Stimulated activated CD8-positive, alpha-beta memory T cell treated with anti-CD3 and anti-CD28 coated beads, Interleukin-12 subunit alpha, Interleukin-12 subunit beta, amount 100 ng/mL, for 1 hour (primary cell): Measurements from ENCODE around the gene GNAT1.

Source experiments
- DNase-seq: peaks from one replicate; pipeline ENCODE4 v3.0.0-alpha.2; 2020; ENCODE audit warnings: low read depth

GNAT1 gene

DNA sequence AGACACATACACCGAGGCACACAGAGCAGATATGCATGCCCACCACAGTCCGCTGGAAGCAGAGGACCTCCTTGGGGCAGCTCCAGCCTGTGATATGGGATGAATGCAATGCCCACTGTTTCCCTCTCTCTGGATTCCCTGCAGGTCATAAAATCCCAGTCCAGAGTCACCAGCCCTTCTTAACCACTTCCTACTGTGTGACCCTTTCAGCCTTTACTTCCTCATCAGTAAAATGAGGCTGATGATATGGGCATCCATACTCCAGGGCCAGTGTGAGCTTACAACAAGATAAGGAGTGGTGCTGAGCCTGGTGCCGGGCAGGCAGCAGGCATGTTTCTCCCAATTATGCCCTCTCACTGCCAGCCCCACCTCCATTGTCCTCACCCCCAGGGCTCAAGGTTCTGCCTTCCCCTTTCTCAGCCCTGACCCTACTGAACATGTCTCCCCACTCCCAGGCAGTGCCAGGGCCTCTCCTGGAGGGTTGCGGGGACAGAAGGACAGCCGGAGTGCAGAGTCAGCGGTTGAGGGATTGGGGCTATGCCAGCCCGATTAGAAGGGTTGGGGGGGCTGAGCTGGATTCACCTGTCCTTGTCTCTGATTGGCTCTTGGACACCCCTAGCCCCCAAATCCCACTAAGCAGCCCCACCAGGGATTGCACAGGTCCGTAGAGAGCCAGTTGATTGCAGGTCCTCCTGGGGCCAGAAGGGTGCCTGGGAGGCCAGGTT is at the start of gene GNAT1:
Gene GNAT1, plus strand, starts transcription at position 675 of the 725 bp plus-strand sequence. CDS start 116 bp downstream, outside the sequence.
- no peak for DNase-seq

DNA sequence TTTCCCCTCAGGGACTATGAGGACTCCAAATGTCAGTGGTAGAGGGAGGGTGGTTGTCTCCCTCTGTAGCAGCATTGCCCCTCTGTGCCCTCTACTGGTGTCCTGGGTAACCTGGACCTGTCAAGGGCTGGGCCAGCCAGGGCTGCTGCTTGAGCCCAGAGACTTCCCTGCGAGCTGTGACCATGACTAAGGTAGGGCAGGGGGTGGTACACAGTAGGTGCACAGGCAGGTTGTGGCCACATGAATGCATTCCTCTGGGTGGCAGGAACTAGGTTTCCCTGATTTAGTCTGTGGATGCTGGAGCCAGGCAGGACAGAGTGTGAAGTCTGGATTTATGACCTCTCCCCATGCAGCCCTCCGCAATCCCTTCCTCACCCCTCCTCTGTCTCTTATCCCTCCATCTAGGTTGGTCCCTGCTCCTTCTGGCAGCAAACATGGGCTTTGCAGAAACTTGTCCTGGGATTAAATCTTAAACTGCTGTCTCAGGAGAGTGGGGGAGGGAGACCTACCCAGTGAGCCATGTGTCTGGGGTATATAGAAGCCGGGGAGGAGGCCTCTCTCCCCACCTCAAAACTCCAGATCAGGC is 45.0 kb upstream of the GNAT1 start:
- DNase-seq: no peak

DNA sequence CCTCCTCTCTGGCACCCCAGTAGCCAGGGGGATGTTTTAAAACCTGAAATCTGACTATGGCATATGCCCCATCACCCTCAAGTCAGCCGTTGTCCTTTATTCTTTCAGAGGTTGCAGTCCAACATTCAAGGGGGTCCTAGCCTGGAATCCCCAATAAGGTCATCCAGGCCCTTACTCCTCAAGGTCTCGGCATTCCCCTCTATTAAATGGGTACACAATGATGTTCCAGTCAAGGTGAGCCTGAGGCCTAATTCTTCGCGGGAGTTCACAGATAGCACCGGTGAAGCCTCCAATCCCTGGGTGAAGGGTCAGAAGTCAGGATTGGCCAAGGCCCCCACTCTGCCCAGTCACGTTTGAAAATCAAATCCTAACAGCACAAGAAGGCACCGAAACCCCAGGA is 44.4 kb upstream of the GNAT1 start:
- DNase-seq: no peak

DNA sequence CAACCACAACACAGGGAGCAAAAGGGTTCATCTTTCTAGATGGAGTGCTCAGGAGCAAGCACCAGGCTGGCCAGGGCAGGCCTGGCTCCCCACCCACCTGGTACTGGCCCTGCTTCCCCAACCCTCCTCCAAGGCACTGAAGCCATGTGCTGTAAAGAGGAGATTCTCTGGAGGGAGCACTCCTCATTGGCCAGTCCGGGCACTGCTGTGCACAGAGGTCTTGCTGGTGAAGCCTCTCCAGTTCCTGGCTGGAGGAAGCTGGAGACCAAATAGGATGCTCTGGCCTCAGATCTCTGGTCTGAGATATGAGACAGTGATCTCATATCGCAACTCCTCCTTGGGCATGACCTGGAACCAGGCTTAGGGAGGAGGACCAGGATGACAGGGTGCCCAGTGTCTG is 44.0 kb upstream of the GNAT1 start:
- DNase-seq: no peak

DNA sequence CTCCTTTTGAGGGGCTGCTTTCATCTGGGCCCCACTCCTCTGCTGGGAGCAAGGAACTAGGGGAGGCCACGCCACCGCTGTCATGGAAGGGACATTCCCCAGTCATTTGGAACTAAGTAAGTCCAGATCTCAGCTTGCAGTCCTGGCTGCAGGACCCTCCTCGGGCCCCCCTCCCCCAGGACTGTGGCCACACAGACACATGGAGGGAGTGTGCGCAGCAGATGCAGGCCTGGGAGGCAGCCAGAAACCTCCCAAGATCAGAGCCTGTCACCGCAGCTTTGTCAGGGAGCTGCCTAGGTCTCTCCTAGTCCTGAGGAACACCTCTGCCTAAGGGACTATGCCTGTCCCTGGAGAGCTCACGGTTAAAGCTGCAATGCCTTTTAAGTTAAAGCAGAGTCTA is 43.5 kb upstream of the GNAT1 start:
- no peak for DNase-seq

DNA sequence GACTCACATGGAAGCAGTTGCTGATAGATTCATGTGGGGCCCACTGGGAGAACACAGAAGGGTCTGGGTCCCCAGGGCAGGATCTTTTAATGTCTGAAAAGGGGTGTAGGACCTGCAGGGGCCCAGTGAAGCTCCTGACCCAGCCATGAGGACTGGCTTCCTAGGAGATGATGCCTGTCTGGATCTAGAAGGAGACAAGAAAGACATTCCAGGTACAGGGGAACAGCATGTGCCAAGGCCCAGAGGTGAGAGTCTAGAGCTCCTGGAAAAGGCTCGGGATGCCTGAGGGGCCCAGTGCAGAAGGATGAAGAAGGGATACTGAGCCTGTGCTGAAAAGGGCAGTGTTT is 41.0 kb upstream of the GNAT1 start:
- DNase-seq: no peak

DNA sequence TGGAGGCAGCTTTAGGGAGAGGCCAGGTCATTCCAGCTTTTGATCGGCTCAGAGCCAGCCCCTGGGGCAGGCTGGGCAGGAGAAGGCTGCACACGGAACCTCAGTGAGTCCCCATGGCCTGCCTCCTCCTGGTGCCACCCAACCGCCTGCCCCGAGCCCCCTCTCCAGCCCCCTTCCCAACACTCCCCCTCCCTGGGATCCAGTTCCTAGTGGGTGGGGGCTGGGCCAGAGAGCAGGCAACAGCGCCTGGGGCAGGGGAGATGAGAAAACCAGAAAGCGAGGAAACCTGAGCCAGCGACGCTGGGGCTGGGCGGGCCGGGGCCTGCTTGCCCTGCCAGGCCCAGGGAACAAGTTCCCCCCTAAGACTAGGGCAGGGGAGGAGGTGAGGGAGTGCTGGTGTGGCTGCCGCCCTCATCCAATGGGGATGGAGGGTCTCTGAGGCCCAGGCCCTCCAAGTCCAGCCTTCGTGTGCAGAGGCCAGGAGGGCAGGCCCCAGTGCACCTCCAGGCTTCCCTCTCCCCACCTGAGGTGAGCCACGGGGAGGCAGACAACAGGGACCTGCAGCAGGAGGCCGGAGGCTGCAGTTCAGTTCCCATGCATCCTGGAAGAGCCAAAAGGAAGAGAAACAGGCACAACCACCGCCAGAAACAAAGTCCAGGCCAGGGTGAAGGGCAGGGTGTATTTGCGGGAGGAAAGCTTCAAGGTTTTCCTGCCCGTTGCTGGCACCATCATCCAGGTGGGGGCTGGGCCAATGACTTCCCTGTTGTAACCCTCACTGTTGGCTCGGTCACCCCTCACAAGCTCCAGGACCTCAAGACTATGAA is 40.3 kb upstream of the GNAT1 start:
- DNase-seq: no peak

DNA sequence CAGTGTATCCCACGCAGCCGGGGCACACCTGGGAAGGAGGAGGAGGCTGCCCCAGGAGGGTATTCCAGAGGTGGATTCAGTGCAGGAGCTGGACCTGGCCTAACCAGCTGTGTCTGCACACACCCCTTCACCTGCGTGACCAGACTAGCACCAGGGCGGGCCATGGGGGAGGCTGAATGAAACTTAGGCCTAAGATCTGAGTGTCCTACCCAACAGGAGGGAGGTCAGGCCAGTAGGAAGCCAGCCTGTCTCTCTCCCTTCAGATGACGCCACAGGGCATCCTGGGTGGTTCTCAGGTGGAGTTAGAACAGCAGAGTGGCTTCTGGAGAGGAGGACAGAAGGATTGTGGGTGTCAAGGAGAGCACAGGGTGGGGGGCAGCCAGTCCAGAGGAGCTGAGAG is 39.7 kb upstream of the GNAT1 start:
- no peak for DNase-seq

DNA sequence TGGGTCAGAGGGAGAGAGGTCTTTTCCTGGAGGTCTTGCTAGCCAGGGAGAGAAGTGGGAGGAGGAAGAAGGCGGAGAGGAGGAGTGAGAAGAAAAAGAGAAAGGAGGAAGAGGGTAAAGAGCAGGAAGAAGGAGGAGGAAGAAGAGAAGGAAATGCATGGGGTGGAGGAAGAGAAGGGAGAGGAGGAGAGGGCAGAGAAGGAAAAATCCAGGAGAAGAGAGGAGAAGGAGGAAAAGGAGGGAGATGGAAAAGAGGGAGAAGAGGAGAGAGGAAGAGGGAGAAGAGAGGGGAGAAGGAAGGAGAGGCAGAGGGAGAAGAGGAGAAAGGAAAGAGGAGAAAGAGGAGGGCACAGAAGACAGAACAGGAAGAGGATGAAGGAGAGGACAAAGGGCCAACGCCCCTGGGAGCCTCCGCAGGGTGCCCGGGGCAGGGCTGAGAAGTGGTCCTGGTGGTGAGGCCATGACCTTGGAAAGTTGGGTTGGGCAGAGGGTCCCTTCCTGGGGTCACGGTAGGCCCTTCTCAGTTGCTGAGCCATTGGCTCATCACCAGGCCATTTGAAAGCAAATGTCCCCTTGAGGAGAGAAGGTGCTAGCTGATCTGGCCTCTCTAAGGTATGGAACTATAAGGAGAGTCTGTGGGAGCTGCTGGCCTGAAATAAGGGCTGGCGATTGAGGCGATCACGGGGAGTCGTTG is 37.5 kb upstream of the GNAT1 start:
- no peak for DNase-seq

DNA sequence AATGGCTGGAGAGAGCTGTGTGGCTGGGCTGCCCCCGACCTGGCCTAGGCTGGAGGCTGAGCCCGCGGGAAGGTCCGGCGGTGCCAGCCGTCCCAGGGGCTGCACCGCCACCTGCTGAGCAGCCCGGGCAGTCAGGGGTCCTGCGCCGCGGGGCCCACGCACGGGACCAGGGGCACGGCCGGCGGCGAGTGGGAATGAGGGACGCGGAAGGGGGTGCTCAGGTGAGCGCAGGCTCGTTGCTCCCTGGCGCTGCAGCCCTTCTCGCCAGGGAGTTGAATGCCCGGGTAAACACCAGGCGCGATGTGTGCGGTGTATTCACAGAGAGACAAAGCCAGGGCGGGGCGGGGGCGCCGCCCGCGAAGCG is 37.0 kb upstream of the GNAT1 start:
- no peak for DNase-seq

DNA sequence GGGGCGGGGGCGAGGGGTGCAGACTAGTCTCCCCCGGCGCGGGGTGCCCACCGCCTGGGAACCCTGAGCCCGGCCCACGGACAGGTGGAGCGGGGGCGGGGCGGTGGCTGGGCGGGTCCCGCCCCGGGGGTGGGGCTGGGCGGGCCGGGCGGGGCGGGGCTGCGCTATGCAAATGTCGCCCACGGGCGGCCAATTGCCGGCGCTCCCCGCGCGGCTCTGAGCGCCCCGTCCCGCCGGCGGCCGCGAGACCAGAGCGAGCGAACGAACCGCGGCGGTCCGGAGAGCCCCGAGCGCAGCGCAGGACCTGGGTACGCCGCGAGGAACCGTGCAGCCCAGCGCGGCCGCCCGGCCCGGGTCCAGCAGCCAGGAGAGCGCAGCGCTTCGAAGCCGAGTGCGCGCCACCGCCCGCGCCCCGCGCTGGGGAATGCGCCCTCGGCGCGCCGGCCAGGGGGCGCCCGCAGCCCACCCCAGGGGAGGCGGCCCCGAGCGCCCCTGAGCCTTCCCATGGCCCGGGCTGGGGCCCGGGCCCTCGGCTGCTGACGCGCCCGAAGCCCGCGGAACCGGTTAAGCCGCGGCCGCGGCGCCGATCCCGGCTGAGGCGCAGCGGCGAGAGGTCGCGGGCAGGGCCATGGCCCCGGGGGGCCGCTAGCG is 36.4 kb upstream of the GNAT1 start, which contains the start of gene SEMA3F:
Gene SEMA3F, plus strand, starts transcription at position 485 of the 651 bp plus-strand sequence. CDS start 4,299 bp downstream, outside the sequence.
- peak; percentile 30 for DNase-seq

DNA sequence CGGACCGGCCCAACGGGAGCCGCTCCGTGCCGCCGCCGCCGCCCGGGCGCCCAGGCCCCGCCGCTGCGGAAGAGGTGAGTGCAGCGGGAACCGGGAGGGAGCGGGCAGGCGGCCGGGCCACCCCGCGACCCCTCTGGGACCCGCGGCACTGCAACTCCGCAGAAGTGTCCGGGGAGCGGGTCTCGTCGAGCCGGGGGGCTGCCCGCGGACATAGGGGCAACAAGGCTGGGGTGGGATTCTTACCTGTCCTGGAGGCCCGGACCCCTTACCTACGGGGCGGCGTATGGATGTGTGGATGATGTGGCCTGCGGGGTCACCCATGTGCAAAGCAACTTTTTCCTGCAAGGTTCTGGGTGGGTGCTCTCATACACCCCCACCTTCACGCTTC is 35.9 kb upstream of the GNAT1 start:
- no peak for DNase-seq

DNA sequence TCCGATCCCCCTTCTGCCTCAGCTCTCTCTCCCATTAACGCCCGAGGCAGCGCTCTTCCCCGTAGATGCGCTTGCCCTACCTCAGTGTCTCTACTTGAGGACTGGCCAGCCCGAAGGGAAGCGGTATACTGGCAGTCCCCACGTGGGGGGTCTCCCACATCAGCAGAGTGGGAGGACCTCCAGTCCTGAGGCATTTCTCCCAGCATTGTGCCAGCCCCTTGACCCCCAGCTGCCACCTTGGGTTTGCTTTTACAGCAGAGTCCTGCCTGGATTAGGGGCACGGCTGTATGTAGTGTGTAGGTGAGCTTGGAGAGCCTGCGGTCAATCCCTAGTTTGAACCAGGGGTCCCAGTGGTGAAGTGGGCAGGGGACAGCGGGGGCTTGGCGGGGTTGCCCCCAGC is 35.5 kb upstream of the GNAT1 start:
- DNase-seq: no peak

DNA sequence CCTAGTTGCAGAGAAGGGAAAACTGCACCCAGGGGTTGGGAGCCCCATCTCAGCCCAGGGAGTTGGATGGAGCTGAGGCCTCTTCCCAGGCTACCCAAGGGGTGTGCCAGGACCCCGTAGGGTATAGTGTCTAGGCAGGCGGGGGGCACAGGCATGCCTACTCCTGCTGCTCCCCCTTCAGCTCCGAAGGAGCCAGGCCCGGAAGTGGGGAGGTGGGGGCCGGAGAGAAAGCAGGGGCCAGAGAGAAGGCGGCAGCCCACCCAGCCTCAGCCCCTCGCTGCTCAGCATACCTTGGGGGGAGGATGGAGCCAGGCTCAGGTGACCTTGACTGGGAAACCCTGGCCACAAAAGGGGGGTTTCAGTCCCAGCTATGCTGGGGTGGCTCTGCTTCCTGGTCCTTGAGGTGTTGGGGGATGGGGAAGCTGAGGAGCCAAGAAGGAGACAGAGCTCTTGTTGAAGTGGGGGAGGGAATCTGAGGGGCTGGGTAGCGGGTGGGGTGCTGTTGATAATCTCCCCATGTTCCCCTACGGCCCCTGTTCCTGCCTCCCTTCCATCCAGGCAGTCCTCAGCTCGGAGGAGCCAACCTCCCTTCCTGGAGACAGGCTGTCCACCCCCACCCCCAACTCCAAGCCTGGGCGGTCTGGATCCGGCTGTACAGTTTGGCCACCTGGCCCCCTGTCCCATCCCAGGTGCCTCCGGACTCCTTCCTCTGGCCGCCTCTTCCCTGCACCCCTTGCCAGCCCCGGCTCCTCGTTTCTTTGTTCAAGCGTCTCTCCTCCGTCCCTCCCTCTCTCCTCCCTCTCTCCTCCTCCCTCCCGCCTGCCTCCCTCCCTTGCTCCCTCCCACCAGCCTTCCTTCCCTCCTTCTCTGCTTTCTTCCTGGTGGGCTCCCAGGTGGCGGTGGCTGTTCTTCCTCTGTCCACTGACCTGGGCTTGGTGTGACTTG is 34.6 kb upstream of the GNAT1 start:
- no peak for DNase-seq

DNA sequence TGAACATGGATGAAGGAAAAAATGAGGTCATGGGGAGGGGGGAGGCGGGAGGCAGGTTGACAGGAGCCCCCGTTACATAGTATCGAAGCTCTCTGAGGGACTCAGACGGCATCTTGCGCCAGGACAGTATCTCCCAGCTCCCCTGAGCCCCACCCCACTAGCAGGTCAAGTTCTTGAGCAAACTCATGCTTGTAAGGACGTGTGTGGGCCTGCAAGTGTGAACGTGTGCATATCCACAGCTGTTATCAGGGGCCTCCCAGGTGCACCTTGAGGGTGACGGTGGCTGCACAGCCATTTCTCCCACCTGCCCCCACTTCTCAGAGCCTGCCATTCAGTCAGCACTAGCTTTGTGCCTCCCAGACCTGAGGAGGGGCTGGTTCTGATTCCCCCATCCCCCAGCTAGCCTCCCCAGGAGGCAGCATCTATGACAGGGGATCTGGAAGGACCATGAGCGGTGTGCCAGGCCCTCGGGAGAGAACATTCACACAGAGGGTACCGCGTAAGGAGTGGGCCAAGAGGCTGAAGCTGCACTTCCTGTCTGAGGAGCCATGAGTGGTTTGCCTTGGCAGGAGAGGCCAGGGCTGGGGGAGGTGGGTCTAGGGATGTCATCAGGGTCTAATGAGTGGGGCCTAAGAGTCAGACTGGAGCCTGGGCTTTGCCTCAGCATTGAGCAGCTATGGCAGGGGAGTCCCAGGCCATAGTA is 33.4 kb upstream of the GNAT1 start:
- DNase-seq: no peak

DNA sequence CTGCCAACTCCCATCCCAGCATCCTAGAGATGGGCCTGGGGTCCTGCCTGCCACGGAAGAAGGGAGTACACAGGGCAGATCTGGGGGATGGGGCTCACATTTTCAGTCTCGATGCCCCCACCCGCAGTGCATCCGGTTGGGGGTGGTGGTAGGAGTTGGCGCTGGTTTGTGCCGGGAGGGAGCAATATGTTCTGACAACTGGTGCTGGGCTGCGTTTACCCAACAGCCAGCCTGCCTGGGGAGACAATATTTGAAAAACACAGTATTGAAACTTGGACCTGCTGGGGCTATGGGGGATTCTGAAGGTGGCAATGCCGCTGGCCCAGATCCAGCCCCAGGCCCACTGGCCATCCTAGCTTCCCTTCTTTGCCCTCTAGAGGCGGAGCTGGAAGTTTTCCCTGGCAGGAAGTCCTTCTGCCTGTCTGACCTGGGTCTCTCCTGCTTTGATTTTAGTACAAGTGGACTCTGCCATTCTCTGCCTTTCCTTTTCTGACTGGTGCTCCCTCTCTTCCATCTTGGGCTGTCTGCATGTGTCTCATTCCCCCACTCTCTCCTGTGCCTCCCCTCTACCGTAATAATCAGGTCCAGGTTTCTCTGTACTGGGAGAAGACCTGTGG is 32.8 kb upstream of the GNAT1 start:
- no peak for DNase-seq

DNA sequence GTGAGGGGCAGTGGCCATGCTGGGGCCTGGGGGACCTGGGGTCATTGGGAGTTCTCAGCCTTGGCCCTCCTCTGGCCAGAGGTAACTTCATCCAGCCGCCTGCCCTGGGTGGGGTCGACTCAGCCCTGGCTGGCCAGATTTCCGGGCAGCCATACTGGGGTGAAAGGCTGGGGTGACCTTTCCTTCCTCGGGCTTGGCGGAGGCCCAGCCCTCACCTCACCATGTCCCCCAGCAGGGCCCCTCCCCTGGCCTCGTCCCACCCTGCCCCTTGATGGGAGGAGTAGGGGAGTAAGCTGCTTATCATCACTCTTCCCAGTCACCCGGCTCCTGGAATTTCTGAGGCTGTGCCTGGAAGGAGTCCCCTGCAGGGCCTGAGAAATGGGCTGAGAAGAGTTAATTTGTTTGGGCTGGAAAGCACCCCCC is 30.8 kb upstream of the GNAT1 start:
- DNase-seq: no peak

DNA sequence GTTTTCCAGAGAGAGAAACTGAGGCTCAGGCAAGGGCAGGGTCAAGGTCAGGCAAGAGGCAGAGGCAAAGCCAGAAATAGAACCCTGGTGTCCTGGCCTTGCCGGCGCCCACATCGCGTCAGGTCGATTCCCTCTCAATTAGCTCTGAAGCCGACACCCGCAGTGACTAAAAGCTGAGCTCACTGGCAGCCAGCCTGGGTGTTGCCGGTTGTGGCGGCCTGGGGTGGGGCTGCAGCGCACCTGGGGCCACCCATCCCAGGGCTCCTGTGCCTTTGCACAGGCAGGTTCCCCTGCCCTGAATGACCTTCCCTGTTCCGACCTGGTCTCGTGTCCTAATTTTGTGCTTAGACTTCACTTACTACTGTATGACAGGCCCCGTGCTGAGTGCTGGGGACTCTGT is 30.1 kb upstream of the GNAT1 start:
- no peak for DNase-seq

DNA sequence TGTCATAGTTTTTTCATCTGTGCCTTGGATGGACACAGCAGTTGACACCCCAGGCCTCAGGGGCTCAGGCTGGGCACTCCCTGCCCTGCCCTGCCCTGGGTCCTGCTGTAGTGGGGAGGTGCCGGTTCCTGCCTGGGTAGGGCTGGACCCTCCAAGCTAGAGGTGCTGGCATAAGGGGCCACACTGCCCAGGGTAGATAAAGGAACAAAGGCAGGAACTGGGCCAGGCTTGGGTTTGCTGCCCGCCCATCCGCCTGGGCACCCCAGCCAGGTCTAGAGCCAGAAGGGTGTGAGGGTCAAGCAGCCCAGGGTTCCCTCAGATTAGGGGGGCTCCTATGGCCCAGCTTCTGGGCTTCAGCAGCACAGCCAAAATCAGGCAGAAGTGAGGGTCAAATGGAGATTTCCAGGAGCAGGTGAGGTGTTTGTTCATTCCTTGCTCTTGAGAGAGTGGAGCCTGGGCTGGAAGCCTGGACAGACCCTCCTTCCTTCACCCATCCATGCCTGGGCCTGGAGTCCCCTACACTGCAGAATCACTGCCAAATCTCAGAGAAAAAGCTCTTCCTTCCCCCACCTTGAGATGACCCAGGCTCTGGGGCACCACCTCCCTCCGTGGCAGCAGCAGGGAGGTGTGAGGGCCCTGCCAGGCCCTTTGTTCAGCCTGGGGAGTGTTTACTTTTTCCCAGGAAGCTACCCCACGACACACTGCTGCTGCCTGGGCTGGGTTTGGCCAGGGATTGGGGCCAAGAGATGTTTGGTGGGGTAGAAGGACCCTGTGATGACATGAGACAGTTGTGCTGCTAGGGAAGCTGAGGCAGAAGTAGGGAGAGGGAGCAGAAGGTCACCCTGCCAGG is 29.2 kb upstream of the GNAT1 start:
- DNase-seq: no peak
